Measurements from ENCODE around the gene RABL6.
A peak's percentile ranks its signal among the peaks of the same experiment; 100 is the strongest.
"Not testable (repeated sequence)": the region's sequence is repeated elsewhere in the genome, so short reads cannot be mapped to it uniquely, and the experiment has no call there.

RABL6 gene

GRCh38 chr9:136837856-136838277 lies 30.1 kb downstream of the RABL6 start:
- DNase-seq: not testable (repeated sequence)

GRCh38 chr9:136838314-136839228 lies 30.8 kb downstream of the RABL6 start:
- no peak for DNase-seq

GRCh38 chr9:136839229-136840139 lies 31.7 kb downstream of the RABL6 start:
- no peak for DNase-seq

DNA sequence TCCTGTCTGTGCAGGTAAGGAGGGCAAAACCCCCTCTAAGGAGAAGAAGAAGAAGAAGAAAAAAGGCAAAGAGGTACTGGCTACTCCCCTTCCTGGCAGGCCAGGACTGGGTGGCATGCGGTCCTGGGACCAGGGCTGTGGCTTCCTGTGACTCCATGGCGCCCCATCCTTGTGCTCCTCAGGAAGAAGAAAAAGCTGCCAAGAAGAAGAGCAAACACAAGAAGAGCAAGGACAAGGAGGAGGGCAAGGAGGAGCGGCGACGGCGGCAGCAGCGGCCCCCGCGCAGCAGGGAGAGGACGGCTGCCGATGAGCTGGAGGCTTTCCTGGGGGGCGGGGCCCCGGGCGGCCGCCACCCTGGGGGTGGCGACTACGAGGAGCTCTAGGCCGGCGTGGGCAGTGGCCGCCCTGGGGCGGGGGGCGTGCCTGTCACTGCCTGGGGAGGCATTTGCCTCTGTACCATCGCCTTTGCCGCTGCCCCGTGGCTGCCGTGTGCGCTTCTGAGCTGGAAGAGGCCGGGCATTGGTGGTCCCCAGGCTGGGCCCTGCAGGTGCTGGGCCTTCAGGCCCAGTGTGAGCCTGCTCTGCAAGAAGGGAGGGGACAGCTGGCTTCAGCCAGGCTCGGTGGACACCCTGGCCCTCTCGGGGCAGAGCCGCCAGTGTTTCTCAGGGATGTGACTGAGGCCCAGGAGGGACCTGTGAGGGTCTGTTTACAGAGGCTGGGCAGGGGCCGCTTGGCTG lies 32.6 kb downstream of the RABL6 start:
- DNase-seq: no peak

GRCh38 chr9:136840877-136841645 lies 33.3 kb downstream of the RABL6 start:
- peak; percentile 53 for DNase-seq

DNA sequence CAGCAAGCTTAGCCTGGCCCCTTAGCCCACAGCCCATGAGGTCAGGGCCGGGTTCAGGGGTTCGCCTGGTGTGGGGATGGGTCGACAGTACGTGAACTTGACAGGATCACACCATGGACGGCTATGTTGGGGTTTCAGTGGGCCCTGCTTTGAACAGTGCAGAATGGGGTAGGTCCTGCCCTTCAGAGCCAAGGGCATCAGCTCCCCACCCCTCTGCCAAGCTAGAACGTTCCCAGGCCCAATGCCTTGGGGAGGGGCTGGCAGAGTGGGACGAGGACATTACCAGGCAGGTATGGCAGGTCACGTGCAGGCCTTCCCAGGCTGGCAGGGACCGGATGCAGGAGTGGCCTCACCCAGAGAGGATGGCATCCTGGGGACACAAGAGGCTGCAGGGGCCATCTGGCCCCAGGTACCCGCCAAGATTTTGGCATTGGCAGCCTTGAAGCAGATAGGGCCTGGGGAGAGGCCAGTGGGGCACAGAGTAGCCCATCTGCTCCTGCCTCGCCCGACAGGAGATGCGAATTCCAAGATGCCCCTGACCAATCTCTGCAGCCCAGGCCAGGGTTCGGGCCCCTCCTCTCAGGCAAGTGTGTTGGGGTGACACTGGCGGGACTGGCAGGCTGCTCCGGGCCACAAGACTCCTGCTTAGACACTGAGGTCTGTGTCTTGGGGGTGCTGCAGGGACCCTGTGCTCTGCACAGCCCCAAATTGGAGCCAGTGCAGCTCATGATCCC lies 34.1 kb downstream of the RABL6 start:
- not testable (repeated sequence) for DNase-seq

- peak; percentile 79 for DNase-seq
Measured at GRCh38 chr9:136842380-136842948, 34.7 kb downstream of the RABL6 start, which contains the start of gene AJM1. TSS of gene AJM1 (plus strand) at chr9:136842478. CDS start at chr9:136844415, 1,937 bp downstream.

DNA sequence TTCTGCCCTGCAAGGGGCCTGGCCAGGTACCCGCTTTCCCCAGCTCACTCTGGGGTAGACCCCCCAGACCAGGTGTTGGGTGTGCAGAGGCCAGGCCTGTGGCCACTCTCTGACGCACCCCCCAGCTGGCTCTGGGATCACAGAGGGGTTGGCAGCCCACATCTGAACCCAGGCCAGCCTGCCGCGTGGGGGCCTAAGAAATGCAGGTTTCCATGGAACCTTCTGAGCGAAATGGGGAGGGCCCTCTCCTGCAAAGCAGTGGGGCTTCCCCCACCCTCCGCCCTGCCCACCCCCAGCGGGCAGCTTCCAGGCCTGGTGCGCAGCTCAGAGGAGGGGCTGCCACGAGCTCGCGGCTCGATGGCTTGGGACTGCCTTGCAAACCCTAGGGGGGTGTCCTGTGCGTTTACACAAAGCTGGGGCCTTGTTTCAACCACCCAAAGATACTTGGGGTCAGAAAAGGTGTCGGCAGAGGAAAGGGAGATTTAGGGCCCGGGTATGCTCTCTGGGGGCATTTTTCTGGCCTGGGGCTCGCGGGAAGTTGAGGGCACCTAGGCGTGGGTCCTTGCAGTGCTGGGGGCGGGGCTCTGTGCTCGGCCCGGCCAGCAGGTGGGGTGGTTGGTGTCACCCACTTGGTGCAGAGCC lies 35.5 kb downstream of the RABL6 start:
- DNase-seq: not testable (repeated sequence)

- DNase-seq: peak; percentile 34
Measured at GRCh38 chr9:136843801-136844740, 36.3 kb downstream of the RABL6 start.

DNA sequence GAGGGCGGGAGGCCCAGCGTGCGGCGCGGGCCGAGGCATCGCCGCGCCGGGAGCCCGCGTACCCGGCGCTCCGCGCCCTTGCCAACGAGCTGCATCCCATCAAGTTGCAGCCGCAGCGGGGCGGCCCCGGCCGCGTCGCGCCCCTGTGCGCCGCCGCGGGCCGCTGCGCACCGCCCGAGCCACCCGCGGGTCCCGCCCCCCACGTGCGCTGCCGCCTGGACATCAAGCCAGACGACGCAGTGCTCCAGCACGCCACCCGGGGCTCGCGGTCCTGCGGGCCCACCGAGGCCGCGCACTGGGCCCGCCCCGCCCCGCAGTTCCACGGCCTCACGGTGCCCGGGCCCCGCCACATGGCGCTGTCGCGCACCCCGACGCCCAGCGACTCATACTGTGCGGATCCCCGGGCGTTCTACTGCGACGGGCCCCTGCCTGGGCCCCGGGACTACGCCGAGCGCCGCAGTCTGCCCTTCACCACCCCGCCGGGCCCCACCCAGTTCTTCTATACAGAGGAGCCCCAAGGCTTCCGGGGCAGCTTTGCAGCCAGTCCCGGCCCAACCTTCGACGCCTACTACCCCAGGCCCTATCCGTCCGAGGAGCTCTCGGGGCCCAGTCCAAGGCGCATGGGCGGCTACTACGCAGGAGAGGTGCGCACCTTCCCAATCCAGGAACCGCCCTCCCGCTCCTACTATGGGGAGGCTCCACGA lies 37.2 kb downstream of the RABL6 start:
- peak; percentile 10 for DNase-seq

DNA sequence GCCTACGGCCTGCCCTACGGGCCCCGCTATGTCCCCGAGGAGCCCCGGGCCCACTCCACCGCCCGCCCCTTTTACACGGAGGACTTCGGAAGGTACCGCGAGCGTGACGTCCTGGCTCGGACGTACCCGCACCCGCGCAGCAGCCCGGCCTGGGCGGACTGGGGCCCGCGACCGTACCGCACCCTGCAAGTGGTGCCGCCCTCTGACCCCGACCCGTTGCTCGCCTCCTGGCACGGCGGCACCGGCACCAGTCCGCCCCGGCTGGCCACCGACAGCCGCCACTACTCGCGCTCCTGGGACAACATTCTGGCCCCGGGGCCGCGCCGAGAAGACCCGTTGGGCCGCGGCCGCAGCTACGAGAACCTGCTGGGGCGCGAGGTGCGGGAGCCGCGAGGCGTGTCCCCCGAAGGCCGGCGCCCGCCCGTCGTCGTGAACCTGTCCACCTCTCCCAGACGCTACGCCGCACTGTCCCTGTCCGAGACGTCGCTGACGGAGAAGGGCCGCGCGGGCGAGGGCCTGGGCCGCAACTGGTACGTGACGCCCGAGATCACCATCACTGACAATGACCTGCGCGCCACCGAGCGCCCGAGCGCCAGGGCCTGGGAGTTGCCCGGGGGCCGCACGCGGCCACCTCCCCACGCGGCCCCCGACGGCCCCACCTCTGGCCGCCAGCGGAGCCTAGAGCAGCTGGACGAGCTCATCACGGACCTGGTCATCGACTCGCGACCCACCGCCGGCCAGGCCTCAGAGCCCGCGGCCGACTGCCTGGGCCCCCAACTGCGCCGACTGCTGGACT lies 37.9 kb downstream of the RABL6 start:
- DNase-seq: no peak

DNA sequence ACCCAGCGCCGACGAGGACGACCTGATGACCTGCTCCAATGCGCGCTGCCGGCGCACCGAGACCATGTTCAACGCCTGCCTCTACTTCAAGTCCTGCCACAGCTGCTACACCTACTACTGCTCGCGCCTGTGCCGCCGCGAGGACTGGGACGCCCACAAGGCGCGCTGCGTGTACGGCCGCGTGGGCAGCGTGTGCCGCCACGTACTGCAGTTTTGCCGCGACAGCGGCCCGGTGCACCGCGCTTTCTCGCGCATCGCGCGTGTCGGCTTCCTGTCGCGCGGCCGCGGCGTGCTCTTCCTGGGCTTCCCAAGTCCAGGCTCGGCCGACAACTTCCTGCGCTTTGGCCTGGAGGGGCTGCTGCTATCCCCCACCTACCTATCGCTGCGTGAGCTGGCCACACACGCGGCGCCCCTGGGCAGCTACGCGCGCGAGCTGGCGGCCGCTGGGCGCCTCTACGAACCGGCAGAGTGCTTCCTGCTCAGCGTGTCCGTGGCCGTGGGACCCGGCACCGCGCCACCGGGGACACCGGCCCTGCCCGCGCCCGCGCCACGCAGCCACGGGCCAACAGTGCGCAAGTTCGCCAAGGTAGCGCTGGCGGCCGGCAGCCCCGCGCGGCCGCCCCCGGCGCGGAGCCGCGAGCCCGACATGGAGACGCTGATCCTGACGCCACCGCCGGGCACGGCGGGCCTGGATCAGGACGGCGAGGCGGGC lies 38.8 kb downstream of the RABL6 start:
- DNase-seq: no peak

DNA sequence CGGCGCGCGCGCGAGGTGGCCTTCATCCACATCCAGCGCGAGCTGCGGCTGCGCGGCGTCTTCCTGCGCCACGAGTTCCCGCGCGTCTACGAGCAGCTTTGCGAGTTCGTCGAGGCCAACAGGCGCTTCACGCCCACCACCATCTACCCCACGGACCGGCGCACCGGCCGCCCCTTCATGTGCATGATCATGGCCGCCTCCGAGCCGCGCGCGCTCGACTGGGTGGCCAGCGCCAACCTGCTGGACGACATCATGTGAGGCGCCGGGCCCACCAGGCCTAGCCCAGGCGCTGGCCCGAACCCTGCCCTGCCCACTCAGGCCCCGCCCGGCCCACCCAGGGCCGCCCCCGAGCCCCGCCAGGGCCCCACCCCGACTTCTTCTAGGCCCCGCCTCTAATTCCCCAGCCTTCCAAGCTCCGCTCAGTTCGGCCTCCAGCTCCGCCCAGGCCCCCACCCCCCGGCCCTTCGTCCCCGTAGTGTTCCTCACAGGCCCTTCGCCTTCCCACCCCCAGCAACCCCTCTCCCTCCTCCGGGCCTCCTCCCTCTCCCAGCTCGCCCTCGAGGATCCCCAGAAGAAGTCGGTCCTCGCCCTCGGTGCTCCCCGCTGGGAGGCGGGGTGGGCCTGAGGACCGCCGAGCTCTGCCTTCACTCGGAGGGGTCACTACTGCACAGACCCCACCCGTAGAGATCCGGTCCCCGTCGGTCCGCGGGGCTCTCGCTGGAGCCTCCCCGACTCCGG lies 39.5 kb downstream of the RABL6 start:
- peak; percentile 68 for DNase-seq

DNA sequence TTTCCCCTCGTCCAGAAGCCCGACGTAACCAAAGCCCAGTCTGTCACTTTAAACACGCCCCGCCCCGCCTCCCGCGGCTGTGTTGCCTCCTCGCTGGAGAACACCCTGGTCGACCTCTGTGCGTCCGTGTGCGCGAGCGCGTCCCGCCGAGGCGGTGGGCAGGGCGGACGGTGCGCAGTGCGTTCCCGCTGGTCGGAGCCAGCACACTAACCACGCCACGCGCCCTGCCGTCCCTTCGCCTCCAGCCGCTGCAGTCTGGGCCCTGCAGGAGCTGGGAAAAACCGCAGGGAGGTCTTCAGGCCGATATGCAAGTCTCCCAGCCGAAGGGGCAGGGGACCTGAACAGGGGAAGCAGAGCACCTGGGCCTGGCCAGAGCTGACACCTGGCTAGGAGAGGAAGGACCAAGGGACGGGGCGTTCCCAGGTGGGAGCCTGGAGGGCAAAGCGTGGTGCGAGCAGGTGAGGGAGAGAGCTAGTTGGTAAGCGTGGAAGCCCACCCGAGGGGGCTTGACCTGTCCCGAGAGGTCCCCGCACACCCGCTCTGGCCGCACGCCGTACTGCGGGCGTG lies 40.2 kb downstream of the RABL6 start:
- DNase-seq: peak; percentile 89

DNA sequence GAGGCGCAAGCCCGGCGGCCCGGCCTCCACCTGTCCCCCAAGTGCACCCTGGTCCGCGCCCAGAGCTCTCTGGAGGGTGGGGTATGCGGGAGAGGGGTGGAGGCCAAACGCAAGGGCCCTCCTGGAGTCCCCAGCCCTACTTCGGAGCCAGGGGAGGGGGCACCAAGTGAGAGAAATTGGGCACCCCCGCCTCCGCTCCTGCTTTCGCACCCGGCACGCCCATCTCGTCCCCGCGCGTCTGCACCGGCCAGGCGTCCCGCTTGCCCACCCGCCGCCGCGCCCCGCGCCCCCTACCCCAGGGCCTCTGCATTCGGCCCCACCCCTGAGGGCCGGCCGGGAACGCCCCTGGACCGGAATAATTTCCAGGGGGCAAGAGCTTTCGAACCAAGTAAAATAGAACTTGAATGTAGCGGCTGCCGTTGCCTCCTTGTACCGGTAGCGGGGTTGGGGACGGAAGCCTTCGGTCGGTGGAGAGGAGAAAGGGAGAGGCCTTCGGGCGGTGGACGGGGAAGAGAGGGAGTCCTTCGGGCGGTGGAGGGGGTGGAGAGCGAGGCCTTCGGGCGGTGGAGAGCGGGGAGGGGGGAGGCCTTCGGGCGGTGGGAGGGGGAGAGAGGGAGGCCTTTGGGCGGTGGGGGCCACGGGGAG lies 40.8 kb downstream of the RABL6 start:
- DNase-seq: peak; percentile 61
